NCI-H128 (cell line): Measurements from ENCODE around the gene JAG1.

ENCODE experiments used
- DNase-seq: peaks from one replicate; lab custom pipeline; 2025; ENCODE audit not compliant: unreplicated experiment; lab: John Stamatoyannopoulos, UW

The JAG1 gene

DNA sequence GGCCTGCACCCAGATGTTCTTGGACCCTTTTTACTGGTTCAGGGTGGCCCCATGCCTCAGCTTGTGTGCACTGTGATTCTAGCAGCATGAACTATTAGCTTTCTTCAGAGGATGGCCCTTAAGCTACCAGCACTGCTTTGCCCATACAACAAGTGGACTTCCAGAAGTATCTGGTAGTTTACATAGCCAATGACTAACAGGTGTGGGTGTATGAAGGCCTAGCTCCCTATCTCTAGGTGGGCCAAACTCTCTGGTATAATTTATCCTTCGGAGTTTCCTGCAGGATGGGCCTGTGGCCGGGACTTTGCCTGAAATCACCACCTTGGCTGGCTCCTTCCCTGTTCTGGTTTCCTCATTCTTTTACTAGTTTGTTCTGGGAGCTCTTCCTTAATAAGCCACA, 26.1 kb upstream of the JAG1 start:
- DNase-seq = no peak

DNA sequence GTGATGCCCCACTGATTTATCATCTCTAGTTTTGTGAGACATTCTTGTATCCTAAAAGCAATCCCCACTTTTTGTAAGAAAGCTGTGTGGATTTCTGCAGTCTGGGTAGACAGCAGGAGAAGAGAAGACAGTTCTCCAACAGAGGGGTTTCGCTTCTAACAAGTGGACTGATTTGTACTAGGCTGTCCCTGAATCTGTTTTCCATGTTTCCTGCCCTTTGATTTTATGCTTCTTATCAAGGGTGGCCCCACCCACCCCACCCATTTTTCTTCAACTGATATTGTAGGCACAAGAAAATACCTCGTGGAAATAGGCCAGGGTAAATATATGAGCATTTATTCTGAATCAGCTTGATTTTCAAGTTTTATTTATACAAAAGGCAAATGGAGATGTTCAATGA, 25.7 kb upstream of the JAG1 start:
- no peak for DNase-seq

DNA sequence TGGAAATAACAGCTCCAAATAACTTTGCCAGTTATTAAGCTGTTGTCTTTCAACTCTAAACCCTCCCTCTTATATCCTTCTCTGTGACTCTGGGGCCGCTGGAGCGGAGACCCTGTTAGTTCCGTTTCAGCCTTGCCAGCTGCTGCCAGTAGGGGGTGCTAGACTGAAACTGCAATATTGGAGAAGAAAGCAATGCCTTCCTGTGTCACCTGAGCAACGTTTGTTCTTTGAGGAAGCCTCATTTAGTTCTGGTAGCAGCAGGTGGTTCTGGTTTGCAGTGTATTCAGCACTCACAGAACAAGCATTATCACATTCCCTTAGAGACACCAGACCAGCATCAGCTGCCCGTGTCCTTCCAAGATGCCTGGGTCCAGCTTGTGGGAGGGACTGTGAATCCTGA, 22.9 kb upstream of the JAG1 start:
- no peak for DNase-seq

DNA sequence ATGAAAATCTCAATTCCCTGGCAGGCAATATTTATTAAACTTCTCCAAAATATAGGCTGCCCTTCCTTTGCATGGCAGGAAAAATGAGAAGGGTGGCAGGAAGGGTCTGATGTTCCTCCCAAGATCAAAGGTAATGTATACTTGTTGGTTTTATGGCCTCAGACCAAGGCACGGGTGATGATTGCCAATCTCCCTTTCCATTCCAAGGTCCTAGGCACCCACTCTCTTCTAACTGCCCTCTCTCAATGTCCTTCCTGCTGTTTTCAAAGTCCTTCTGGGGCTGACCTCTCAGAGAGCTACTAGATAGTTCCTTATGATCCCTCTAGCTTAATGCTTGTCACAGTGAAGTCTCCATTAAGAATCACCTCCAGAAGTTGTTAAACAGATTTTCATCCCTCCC, 15.6 kb upstream of the JAG1 start:
- DNase-seq = no peak

DNA sequence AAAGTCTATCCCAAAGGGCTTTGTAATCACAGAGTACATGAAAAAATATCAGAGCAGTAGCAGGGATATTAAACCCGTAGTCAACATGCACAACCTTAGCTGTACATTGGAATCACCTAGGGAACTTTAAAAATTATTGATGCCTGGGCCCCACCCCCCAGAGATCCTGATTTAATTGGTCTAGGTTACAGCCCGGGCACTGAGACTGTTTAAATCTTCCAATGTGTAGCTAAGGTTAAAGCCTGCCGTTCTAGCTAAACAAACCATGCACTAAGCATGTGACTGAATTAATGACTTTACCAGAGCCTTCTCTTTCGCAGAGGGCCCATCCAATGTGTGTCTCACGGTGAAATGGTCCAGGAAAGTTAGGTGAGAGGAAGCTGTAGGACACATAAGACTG, 14.1 kb upstream of the JAG1 start:
- no peak for DNase-seq

DNA sequence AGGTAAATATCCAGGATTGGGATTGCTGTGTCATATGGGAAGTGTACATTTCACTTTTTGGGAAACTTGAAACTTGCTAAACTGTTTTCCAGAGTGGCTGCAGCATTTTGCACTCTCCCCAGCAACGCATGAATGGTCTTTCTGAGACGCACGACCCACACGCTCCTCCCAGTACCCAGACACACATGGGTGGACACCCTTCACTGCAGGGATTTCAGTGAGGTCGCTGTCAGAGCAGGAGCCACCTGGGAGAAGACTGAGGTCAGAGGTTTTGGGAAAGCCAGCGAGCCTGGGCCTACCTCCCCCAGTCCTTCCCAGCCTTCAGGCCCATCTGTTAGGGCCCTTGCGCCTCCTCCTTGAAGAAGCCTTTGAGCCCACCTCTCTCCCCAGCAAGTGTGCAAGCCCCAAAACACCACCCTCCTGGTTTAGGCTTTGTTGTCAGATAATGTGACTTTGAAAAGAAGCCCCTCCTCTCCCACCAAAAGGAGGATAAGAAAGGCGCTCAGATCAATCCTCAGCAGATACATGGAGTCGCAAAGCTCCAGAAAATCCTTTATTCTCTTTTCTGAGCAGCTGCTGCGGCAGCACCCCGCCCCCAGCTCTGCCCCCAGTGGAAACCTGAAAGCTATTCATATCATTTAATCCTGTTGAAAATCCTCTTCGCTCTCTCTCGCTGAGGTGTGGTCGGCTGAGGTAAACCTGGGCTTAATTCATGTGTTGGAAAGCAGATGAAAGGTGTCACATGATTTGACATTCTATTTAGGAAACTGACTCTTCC, 12.7 kb upstream of the JAG1 start:
- DNase-seq = no peak

DNA sequence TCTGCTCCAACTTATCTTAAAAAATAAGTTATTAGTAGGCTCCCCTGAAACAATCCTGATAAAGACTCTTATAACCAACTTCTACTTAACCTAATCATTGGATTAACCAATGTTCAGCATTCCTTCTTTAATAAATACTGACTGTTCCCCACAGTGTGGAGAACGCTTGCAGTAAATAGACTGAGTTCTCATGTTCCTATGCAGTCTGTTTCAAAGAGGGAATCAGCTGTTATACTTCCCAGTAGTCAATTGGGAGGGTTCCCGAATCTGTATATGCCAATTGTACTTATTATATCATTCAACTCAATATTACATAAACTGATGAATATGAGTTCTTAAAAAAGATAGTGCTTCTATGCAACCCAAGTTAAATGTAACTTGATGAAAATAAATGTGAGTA, 9.7 kb upstream of the JAG1 start:
- DNase-seq = no peak

DNA sequence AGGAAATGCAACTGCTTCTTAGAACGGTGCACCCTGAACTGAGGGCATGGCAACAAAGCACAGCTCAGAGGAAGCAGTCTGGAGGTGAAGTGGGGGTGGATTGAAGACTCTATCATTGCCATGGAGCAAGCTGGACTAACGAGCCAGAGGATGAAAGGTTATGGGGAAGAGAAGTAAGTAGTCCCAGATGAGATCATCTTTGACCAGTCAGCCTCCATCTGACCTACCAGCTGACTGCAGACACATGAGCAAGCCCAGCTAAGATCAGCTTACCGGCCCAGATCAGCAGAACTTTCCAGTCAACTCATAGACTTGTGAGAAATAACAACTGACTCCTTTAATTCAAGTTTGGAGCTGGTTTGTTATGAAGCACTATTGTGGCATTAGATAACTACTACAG, 9.1 kb upstream of the JAG1 start:
- no peak for DNase-seq

DNA sequence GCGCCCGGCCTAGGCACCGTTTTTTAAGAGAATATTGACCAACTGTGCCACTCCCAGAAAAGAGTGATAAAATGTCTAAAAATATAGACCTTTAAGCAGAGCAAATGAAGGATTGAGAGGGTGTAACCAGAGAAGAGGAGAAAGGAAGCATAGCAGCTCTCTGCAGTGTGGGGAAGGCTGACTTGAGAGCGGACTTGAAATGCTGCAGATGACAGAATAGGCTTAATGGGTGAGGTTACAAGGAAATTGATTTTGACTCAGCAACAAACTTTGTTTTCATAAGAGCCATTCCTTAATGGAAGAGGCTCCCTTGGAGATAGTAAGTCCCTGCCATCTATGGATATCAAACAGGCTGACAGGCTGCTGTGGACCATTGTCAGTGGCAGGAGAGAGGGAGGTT, 7.7 kb upstream of the JAG1 start:
- DNase-seq = no peak

DNA sequence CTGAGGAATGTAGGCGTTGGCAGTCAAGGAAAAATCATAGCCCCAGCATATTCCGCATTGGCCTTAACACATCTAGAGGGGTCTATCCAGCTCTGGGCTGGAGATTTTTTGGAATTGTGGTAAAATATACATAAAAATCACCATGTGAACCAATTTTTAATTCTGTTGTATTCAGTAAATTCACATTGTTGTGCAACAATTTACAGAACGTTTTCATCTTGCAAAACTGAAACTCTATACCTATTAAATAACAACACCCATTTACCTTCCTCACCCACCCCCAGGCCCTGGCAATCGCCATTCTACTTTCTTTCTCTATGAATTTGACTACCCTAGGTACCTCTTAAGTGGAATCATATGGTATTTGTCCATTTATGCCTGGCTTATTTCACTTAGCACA, 6.8 kb upstream of the JAG1 start:
- no peak for DNase-seq

DNA sequence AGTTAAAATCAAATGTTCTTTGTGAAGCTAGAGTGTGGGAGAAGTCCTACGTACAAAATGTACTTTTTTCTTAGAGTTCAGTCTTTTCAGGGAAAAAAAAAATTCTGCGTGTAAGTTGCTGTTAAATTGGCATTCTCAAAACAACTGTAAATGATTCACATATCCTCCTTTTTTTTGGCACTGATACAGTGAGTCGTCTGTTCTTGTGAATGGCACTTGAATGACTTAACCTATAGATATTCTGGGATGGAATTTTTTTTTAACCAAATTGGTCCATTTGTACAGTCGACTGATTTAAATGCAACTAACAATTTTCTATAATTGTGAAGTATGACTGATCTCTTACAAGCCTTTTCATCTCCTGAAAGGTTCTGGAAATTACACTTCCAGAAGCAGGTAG, 5.5 kb upstream of the JAG1 start:
- DNase-seq = no peak

DNA sequence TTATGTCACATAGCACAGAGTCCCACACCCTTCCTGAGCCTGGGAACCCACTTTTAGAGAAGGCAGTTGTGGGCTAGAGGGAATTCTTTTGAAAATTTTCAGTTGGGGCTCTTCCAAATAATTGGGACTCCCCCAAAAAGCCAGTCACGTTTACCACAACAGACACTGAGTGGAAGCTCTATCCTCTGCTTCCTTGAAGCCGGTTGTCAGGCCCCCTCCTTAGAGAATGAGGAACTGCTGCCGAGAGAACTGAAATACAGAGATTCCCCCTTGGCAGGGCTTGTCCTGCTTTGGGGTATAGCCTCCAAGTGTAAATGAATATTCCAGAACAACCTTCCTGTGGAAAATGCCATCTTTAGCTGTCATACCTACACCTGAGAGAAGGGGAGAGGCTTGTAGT, 2.7 kb upstream of the JAG1 start:
- no peak for DNase-seq

DNA sequence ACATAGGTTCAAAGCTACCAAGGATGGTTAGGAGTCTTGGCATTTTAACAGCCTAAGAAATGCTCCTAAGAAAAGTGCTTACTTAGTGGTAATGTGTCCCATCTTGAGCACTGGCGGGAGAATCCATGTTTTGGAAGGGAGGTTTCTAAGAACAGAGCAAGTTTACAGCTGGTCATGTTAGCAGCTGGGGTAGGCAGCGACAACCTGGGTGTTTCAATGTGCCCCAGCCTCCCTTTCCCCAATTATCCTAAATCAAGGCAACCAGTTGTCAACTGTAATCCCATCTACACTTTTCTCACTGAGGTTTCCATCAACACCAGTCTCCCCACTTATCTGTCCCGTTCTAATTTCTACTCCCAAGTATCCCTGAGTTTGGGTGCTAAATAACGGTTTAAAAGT, 1.6 kb upstream of the JAG1 start:
- no peak for DNase-seq

DNA sequence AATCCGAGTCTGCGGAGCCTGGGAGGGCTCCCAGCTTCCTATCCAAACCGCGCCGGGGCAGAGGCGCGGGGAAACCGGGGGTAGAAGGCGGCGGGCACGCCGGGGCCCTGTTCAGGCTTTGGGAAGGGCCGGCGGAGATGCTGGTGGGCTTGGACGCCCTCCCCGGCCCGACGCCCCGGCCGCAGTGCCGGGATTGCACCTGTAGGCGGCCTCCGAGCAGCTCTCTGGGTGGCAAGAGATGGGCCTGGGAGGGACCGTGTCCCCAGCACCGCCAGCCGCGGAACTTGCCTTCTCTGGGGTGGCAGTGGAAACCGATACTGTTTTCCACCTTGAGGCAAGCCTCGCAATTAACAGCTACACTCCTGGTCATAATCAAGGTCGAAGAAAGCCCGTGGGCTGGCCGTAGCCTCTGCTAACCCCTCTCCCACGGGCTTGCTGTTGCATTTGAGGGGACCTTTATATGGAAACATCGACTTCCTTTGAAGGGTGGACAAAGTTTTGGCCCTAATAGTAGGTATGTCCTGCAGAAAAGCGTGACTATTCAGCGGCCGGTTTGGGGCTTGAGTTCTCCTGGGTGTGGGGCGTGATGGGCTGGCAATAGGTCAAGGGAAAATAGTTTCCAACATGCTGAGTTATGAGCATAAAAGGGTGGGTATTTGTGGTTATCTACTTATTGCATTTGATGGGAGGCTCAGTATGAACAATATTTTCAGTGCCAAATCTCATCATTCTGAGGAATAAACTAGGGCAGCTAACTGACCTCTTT, 1.1 kb upstream of the JAG1 start:
- no peak for DNase-seq

DNA sequence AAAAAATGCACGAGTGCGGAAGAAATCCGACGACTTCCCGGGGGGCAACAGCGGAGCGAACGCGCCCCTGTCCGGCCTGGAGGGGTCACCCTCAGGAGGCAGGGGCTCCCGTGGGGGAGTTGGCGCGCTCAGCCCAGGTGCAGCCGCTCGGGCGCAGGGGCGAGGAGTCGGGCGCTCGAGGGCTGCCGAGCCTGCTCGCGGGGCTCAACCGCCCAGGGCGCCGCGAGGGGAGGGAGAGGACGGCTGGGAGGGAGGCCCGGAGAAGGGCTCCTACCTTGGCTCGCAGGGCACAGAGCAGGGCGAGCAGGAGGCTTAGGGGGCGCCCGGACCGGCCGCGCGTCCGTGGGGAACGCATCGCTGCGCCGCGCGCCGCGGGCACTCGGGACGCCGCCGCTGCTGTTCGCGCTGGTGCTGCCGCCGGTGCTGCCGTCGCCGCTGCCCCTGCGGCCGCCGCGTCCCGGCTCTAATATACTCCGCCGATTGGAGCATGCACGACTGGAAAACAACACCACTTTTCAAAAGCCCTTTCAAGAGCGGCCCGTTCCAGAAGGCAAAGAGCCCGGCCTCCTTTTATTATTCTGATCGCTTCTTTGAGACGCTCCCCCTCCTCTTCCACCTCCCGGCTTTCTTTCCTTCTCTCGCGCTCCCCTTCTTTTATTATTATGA, 490 bp downstream of the JAG1 start:
- DNase-seq = no peak

DNA sequence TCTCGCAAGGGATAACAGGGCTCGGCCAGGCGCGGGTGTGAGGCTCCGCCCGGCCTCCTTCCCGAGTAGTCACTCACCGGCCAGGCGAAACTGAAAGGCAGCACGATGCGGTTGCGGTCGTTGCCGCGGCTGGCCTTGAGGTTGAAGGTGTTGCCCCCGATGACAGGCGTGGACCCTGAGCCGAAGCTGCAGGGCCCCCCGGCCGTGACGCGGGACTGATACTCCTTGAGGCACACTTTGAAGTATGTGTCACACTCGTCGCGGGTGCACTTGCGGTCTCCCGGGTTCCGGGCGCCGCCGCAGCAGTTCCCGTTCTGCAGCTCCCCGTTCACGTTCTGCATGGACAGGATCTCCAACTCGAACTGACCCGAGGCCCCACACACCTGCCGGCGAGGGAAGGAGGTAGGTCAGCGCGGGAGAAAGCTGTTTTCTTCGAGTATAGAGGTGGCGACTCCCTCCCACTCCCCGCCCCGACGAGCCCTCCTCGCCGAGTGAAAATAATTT, 1.1 kb downstream of the JAG1 start:
- DNase-seq = no peak

DNA sequence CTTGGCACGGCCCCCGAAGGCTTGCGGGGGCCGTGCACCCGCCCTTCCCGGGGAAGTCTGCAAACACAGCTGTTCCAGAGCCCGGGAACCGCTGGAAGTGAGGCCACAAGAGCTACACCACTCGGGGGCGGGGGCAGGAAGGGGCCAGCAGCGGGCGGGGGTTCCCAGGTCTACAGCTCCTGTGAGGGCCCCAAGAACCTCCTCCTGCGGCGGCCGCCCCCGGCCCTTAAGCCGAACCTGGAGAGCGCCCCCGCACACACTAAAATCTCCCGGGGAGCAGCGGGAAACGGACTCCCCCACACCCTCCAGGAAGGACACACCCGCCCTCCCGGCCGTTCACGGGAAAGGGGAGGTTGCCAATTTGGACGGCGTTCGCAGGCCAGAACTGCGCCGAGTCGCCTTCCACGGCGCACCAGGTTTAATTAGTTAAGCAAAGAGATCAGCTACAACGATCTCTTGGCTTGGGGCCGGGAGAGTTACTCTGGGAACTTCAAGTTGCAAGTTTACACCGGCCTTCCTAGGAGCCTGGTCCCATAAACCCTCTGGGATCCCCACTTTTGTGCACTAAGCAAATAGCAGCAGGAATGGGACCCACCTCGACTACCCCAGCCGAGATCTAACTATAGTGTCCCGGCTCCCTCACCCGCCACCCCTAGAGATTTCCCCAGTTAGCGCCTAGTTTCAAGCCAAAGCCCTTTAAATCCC, 1.7 kb downstream of the JAG1 start:
- DNase-seq = no peak

DNA sequence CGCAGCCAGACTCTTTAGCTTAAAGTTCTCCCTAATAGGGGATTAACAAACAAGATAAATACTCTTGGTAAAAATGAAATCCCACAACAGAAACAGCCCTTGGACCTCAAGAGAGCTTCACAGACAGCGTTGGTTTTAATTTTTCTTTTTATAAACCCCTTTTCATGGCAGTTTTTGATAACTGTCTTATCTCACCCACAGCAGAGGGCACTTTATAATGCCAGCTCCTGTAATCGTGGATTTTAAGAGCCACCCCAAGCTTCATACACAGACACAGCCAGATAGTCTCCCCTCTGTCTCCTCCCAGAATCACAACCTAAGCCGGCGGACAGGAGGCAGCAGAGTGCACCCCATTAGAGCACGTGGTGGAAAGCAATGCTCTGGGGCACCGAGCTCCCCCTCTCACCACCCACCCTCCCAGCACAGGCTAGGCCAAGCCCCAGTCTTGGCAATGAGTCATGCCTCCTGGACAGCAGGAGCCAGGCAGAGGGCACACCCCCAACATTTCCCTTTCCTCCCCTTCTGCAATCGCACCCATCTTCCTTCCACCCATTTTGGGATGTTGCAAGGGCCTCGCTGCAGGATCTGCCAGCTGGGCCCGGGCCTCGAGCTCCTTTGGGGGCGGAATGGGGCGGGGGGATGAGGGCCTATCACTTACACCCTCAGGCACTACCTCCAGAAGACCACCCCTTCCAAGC, 2.4 kb downstream of the JAG1 start:
- no peak for DNase-seq

DNA sequence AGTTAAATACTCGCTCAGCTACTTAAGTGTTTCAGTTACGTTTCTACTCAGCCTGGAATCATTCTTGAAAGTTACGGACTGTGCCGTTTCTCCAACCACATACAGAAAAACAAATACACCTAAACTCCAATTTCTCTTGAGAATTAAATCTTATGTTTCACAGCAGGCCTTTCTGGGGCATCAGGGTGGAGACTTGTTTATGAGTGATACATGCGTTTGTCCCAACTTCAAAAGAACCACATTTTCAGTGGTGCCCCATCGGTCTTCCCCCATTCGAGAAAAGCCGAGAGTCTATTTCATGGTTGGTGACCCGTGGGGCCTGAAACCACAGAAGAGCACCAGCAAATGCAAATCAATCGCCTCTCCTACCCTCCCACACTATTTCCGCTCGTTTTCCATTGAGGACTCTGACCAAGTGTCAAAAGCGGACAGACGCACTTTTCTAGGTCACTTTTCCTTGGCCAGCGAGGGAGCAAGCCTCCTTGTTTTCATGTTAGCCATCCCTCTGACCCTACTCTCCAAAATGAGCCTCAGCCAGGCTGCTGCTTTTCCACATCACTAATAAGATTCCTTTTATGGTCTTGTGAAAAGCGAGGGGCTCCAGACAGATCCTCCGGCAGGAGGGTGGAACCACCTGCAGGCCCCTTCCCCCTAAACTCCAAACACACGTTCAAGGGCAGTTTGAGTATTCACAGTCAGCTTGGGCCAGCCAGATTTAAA, 3.1 kb downstream of the JAG1 start:
- DNase-seq = no peak

DNA sequence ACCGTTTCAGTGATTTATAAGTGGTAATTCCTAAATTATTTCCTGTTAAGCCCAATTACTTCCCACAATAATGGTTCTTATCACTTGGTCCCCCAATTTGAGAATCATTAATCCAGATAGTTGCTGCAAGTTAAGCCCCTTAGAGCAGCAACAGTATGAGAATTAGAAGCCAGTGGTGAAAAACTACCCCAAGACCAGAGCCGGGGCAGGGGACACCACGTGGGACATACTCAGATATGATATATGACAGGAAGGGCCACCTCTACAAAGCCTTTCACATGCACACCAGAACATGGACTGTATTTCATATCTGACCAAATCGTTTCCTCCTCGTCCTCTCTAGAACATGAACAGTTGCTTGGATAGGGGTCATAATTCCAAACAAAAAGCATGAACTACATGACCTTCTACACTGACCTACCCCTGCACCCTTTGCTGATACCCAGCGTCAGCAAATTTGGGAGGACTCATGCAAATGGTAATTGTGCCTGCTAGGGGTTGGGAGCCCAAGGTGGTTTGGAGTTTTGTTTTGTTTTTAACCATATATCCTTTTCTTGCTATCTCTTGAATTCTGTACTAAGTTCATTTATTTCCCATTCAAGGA, 3.9 kb downstream of the JAG1 start:
- no peak for DNase-seq
